IPS-11a (cell line): ENCODE results near the gene CACNG4.

ENCODE experiments used
- H3K4me3 ChIP-seq: one replicate; pipeline ENCODE4 v1.5.1; 2013; ENCODE audit warnings: low read depth, low read length, control low read depth

The CACNG4 gene

DNA sequence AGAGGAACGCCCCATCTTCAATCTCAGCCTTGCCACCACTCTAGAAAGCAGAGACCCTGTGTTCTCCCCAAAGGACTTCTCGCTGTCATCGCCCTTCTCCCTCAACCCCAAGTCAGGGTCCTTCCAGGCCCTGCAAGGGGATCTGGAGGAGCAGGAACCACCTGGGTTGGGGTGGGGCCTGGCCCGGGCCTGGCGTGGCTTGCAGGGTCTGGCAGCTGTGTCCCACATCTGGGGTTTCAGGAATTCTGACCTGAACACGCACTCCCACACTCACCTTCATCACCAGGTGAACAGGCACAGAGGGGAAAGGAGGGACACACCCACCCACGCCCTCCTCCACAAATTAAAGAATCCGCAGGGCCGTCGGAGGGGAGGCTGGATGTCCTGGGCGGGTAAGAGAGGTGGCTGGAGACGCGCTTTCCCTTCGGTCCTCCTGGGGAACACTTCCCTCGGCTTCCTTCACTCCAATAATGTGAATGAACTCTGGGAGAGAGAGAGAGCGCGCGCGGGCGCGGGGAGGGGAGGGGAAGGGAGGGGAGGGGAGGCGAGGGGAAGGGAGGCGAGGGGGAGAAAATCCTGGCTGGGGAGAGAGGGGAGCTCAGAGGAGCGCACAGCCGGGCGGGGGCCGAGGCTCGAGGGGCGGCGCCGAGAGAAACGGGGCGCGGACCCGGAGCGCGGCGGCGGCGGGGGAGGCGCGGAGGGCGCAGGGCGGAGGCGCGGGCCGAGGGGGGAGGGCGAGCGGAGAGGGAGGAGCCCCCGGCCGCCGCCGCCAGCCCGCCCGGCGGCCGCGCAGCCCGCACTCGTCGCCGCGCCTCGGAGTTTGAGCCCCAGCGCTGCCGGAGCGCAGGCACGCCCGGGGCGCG, at the start of gene CACNG4:
CACNG4 (plus strand) TSS at position 799 of the 863 bp plus-strand sequence. CDS start 205 bp downstream, outside the sequence.
- H3K4me3 ChIP-seq: peak within 1 kb of the TSS; percentile 73

DNA sequence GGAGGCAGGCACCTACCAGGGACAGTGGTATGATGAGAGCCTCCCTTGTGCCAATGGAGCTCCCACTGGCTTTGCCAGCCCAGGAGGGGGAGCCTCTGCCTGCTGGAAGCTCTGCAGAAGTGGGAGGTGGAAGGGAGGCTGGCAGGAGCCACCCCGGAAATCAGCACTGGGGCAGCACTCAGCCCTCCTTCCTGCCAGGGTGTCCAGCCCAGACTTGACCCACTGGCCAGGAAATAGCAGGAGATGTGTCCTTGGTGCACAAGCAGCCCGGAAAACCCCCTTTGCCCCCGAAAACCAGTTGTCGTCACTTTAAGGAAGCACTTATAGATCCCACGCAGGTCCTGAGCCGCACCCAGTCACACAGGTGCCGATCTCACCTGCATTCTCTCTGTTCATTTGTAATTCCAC, 49.3 kb upstream of the CACNG4 start:
- no peak overlapping the region for H3K4me3 ChIP-seq

DNA sequence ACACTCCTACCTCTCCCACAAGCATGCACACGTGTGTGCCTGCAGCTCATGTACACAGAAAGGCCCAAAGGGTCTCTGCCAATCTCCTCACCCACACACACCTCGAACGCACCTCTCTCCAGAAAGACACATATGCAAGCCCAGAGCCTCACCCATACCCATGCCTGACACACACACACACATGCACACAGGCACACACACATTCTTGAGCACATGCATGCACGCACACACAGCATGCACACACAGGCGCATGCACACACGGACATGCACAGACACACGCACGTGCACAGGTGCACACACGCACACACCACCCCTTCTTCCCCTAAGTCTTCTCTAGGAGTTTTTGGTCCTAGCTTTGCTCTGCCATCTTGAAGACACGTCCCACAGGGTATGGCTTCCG, 48.7 kb upstream of the CACNG4 start:
- H3K4me3 ChIP-seq: no peak overlapping the region

DNA sequence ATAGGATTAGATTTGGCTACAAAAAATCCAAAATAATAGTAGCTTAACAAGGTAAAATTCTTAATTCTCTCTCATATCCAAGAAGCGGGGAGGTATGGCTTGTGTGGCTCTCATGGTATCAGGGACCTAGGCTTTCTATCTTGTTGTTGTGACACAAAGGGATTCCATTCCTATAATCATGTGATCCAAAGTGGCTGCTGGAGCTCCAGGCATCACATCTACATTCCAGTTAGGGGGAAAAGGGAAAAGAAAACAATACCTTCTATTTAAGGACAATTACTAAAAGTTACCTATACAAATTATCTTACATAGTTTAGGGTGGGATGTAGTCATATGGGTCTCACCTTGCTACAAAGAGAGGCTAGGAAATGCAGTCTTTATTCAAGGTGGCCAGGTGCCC, 47.6 kb upstream of the CACNG4 start:
- no peak overlapping the region for H3K4me3 ChIP-seq

DNA sequence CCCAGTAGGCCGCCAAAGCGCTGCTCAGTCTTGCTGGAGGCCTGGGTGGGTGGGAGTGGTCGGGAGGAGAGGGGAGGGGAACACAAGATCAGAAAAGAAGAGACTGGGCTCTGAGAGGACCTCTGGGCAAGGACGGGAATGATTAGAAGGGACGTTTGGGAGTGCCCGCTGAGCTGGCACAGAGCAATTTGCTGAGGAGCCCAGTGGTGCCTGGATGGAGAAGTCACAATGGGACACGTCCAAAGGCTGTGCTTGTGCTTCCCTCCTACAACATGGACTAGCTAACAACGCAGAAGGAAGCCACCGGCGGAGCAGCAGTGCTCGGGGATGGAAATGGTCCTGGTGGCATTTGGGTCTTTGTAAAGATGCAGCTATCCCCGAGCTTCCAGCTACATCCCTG, 45.6 kb upstream of the CACNG4 start:
- H3K4me3 ChIP-seq: no peak overlapping the region

DNA sequence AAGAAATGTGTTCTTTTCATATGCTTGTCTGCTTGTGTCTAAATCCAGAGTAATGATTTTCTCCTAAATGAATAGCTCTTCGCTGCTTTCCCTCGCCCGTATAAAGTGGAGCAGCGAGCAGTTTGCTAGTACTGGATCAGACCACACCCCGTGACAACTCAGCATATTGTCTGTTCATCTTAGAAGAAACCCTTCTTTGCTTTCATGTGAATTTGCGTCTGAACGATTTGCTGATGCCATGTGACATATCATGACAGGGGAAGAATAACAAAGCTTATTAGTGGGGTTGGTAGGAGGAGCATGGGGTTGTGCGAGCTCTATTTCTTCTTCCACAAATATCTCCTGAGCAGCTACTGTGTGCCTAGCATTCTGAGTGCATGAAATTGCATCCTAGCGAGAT, 44.1 kb upstream of the CACNG4 start:
- no peak overlapping the region for H3K4me3 ChIP-seq

DNA sequence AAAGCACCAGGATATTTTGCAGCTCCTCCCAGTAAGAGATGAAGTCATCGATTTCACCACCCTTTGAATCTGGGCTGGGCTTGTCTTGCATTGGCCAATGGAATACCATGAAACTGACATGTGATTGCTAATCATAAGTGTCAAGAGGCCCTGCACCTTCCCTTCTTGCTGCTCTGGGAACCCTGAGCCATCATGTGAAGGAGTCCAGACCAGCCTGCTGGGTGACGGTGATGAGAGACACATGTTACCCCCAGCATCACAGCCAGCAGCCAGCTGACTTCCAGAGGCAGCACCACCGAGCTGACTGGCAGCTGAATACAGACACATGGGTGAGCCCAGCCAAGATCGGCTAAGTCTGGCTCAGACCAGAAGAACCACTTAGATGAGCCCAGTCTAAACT, 43.6 kb upstream of the CACNG4 start:
- H3K4me3 ChIP-seq: no peak overlapping the region

DNA sequence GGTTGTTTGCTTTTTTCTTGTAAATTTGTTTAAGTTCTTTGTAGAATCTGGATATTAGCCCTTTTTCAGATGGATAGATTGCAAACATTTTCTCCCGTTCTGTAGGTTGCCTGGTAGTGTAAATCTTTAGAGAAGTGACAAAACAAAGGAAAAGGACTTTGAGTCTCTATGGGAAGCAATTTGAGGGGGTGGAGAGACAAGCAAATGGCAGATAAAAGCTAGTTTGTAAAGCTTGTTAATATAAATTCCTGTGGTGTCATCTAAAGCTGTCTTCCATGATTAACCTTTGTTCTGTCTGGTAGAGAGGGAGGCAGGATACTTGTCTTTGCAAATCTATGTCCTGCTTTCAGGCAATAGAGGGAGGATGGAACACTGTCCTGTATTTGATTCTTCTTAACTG, 40.6 kb upstream of the CACNG4 start:
- H3K4me3 ChIP-seq: no peak overlapping the region

DNA sequence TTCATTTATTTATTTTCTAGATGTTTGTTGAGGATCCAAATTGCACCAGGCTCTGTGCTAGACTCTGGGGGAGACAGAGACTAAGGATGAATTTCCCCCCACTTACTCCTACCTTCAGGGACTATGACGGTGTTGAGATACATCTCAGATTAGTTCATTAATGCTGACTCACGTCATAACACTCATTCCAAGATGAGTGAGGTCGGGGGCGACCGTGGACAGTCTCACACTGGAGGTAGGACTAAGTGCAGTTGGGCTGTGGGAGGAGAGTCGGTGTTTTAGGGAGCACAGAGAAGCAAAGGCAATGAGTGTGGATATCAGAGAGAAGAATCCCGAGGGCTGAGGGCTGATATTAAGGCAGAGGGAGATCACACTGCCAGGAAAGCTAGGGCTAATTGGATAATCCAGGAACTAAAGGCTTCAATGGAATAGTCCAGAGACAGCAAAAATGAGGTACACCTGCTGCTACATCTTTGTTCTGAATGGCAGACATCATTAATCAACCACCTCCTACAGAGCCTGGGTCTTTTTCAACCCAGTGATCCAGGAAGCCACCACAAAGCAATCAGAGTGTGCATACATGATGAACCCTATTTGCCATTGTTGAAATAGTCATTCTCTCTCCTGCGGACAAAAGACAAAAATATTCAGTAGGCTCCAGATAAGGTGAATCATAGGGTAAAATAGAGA, 38.6 kb upstream of the CACNG4 start:
- H3K4me3 ChIP-seq: no peak overlapping the region

DNA sequence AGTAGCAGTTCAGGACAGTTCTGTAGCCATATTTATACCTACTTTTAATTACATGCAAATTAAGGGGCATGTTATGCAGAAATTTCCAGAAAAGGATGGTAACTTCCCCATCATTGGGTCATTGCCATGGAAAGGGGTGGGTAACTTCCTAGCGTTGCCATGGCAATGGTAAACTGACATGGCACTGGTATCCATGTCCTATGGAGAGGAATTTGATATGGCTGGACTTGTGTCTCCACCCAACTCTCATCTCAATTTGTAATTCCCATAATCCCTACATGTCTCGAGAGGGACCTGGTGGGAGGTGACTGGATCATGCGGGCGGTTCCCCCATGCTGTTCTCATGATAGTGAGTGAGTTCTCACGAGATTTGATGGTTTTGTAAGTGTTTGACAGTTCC, 35.6 kb upstream of the CACNG4 start:
- H3K4me3 ChIP-seq: no peak overlapping the region

DNA sequence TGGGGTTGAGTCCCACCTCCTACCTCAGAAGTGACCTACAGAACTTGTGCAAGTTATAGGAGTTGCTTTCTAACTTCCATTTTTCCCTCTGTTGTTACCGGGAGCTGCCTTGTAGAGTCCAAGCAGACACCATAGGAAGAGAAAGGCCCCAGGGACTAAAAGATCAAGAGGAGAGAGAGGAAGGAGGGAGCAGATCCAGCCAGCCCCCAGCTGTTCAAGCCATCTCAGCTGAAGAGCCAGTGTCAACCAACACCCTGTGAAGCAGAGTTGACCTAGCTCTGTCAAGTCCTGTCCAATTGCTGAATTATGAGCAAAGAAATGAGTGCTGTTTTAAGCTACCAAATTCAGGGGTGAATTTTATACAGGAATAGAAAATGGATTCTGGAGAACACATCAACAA, 34.9 kb upstream of the CACNG4 start:
- no peak overlapping the region for H3K4me3 ChIP-seq

DNA sequence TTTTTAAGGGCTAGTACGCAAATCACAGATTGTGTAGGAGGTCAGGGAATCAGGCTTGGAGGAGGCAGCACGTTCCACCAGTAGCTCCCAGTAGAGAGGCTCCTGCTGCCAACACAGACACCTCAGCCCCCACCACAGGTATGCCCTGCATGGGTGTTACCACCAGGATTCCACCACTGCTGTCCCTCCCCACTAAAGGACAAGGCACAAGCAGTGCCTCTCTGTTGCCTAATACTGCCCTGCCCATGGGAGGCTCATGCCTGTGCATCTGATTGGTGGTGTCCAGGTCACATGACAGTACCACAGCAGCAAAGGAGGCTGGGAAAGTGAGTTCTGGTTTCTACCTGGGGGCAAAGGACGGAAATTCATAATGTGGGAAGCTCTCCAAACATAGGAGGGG, 33.6 kb upstream of the CACNG4 start:
- H3K4me3 ChIP-seq: no peak overlapping the region

DNA sequence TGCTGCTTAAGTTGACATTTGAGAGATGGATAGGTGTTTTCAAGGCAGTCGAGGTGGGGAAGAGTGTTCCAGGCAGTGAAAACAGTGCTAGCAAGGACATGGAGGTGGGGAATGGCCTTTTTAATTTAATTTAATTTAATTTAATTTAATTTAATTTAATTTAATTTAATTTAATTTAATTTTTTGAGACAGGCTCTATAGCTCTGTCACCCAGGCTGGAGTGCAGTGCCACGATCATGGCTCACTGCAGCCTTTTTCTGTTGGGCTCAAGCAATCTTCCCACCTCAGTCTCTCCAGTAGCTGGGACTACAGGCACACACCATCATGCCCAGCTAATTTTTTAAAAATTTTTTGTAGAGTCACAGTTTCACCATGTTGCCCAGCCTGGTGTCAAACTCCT, 32.2 kb upstream of the CACNG4 start:
- H3K4me3 ChIP-seq: no peak overlapping the region

DNA sequence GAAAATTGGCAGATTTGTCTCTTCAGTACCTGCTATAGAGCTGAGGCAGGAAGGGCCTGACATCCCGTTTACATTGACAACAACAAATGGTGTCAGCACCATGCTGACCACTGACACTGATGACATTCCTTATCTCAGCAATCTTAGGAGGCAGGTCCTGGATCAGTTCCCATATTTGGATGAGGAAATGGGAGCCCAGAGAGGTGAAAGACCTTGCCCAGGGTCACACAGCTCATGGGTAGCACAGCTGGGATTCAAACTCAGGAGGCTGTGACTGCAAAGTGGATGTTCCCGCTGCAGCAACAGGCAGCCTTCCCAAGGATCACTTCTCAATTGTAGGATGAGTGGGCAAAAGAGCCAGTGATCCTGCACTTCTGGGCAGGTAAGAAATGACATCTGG, 30.5 kb upstream of the CACNG4 start:
- no peak overlapping the region for H3K4me3 ChIP-seq

DNA sequence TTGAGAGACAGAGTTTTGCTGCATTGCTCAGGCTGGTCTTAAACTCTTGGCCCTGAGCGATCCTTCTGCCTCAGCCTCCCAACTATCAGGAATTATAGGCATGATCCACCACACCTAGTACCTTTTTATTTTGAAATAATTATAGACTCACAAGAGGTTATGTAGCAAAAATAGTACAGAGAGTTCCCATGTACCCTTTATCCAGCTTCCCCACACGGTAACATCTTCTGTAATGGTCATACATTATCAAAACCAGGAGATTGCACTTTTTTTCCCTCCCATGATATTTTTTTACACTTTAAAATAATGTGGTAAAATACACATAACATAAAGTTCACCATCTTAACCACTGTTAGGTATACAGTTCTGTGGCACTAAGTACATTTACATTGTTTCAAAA, 28.8 kb upstream of the CACNG4 start:
- H3K4me3 ChIP-seq: no peak overlapping the region

DNA sequence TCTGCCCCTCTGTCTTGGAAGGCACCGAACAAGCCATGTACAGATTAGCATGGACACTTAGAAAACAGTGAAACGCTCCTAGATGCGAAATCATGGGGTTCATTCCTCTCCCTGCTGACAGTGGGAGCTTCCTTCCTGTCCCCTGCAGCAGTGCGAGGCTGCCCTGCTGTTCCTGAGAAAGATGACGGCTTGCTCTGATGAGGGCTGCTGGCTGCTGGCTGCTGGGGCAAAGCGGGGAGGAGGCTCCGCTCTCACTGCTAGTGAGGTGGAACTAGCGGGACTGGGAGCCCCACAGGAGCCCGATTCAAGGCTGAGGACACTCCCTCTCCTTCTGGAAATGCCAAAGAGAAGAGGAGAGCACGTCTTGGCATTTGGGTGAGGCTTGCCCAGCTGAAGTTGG, 25.9 kb upstream of the CACNG4 start:
- H3K4me3 ChIP-seq: no peak overlapping the region

DNA sequence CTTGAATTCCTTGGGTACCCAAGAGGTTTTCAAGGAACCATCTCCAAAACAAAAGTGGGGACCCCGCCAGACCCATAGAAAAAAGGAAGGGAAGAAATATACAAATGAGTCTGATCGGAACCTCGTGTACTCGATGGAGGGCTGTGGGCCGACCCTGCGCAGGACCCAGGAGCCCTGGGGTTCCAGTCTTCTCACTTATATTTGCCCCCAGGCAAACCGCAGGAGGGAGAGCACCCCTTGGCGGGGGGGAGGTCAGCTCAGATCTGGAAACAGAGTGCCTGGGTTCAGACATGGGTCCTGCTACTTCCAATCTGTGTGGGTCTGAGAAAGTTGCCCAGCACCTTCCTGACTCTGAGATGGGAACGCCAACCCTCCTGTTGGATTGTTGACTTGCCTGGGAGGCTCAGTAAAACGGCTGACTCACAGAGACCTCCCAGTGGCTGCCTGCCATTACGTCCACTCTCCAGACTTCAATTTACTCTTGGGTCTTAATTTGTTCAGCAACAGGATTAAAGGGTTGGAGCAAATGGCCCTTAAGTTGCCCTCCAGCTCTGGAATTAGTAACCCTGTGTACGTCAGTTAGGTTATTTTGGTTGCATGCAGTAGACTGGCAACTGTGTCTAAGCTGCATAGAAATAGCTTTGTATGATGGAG, 24.9 kb upstream of the CACNG4 start:
- H3K4me3 ChIP-seq: no peak overlapping the region

DNA sequence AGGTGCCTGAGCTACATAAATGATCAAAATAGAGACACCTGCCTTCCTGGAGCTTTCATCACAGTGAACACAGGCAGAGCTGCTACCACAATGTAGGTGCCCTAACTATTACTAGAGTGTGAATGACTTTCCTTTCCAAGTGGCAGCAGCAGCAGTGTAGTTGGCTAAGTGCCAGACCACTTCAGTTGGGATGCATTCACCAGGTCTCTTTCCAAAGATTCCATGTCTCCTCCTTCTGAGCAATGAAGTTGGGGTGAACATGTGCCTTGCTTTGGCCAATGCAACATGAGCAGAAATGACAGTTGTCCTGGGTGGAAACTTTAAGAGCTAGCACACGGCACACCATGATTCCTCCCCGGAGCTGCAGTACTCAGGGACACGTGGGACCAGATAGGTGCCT, 23.3 kb upstream of the CACNG4 start:
- H3K4me3 ChIP-seq: no peak overlapping the region

DNA sequence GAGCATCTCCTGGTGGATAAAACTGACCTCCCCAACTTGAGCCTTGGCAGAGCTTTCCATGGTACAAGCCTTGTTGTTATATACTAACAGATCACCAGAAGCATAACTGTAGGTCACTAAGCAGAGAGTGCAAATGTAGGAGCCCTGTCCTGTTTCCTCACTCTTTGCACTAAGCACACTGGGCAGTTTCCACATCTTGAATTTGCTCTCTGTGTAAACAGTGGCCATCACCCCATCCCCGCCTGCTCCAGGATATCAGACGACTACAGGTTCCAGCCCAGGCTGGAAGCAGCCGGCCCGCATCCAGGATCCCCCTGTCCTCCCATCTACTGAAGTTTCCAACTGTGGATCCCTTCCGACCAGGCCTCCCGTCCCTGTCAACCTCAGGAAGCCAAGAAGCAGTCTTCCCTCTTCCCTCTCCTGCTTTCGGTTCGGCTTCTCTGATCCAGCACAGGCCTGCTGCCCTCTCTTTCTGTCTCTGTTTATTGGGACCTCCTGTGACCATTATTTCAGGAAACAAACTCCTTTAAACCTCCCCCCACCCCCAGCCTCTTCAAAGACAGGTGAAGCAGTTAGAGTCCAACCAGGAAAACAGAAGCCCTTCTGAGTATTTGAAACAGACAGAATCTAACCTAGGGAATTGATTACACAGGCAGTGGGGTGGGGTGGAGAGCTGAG, 22.6 kb upstream of the CACNG4 start:
- no peak overlapping the region for H3K4me3 ChIP-seq

DNA sequence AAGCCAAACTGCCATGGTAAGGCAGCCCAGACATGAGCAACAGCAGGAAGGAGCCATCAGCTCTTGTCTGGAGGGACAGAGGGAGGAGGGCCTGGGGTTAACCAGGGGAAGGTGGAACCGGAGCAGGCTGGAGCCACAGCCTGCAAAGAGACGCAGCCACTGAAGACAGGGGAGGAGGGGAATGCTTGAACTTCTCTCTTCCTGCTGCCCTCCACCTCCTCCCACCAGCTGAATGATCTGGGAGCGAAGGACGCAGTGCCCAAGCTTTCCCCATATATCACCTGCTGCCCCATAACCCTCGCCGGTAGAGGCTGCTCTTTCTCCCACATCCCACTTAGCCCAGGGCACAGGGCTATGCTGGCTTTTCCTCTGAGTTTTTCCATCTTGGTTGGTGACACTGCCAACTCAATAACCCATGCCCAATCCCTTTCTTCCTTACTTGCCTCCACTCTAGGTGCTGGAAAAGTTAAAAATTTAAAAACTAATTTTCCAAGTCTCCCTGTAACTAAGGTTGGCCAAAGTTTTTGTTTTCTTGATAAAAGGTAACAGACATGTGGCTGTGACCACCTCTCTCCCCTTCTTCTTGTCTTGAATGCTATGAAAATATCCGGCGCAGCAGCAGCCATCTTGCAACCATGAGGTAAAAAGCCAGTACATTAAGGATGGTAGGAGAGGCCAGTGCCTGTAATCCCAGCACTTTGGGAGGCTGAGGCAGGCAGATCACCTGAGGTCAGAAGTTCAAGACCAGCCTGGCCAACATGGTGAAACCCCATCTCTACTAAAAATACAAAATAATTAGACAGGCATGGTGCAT, 21.8 kb upstream of the CACNG4 start:
- no peak overlapping the region for H3K4me3 ChIP-seq

DNA sequence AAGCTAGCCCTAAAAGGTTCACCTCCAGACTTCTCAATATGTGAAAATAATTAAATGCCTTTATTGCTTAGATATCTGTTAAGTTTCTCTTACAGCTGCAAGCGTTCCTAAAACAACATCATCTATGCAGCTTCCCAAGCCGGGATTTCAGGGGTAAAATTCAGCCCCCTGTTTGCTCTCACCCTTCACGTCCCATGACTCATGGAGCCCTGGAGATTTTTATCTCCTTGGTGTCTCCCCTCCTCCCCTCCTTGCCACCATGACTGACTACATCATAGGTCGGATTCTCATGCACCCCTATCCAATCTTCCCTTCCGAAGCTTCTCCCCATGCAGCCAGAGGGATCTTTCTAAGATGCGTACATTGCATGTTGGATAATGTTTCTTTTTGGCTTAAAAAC, 21.0 kb upstream of the CACNG4 start:
- no peak overlapping the region for H3K4me3 ChIP-seq
